22Rv1 (cell line): ENCODE results near the gene CLNS1A.

Source experiments
- ZFX ChIP-seq: fragments of 450-650 bp; IDR thresholded peaks from 2 replicates; pipeline ENCODE4 v1.6.1; 2017; ENCODE audit warnings: antibody characterized with exemption, borderline replicate concordance
- TF ChIP-seq, protein P1 (sequence below): fragments of 450-650 bp; IDR thresholded peaks from 2 replicates; pipeline ENCODE4 v1.5.1; 2017; ENCODE audit warnings: mild to moderate bottlenecking

DNA sequence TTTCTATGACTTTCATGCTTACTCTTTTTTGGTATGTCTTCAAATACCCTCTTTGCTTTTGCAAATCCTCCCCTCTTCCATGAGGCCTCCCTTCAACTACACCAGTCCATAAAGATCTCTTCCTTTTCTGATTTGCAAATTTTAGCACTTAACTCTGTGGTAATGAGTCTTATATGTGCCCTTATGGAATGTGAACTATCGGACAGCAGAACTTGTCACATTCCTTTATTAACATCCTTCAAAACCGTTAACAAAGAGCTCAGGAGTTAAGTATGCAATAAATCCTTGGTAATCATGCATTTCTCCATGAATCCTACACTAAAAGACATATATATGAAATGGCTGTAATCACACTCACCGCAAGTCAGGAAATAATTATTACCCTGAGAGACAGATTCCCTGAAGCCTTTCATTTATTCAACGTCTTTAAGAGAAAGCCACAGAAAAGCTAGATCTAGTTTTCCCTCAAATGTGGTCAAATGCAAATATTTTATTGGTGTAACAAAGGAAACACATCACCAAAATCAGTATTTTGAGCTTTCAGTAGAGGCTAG lies 7.4 kb downstream of the CLNS1A start:
- TF ChIP-seq, protein P1, sequence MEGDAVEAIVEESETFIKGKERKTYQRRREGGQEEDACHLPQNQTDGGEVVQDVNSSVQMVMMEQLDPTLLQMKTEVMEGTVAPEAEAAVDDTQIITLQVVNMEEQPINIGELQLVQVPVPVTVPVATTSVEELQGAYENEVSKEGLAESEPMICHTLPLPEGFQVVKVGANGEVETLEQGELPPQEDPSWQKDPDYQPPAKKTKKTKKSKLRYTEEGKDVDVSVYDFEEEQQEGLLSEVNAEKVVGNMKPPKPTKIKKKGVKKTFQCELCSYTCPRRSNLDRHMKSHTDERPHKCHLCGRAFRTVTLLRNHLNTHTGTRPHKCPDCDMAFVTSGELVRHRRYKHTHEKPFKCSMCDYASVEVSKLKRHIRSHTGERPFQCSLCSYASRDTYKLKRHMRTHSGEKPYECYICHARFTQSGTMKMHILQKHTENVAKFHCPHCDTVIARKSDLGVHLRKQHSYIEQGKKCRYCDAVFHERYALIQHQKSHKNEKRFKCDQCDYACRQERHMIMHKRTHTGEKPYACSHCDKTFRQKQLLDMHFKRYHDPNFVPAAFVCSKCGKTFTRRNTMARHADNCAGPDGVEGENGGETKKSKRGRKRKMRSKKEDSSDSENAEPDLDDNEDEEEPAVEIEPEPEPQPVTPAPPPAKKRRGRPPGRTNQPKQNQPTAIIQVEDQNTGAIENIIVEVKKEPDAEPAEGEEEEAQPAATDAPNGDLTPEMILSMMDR = no peak
- TF ChIP-seq ZFX = no peak
